GM19239 (cell line): ENCODE measurements around the gene SKAP2.
"Not testable (repeated sequence)": the region's sequence is repeated elsewhere in the genome, so short reads cannot be mapped to it uniquely, and the experiment has no call there.

Source experiments
- DNase-seq: peaks from one replicate; pipeline ENCODE4 v3.0.0; 2011; ENCODE audit warnings: low spot score; ENCODE audit not compliant: insufficient read length
- FAIRE-seq: peaks from 2 replicates; lab custom pipeline; 2011; peaks lifted over from hg19 to GRCh38; lab: Jason Lieb, UNC

SKAP2 gene

GRCh38 chr7:26858241-26858715, 6.1 kb downstream of the SKAP2 start:
- FAIRE-seq = peak; percentile 61
- DNase-seq = no peak

DNA sequence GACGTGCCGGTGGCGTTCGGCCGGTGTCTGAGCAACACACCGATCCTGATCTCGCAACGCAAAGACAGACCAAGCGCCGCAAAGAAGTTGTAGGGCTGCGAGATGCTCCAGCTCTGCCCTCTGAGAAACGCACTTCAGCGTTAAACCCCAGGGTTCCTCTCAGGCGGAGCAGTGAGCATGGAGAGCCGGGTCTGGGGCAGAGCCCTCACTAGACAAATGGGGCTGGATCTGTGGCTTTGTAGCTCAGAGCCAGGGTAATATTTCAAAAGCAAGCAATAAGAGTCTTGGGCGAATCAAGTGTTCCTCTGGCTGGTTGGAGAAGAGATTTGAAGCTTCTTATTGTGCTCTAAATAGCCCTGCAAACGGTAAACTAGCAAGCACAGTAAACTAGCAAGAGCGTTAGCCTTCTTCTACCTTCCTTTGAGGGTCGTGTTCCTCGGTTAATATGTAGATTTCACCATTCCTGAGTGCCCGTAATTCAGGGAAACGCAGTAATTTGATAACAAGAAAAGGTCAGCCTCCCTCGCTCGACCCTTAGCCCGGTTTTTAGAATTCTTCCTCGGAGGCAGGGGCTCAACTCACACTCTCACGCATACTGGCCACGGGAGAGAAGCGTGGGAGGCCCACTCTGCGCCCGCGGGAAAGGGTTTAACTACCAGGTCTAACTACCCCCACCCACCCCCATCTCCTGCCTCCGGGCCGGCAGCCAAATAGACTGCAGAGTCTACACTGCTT, 6.7 kb downstream of the SKAP2 start:
- DNase-seq (no peak), FAIRE-seq (peak; percentile 70)

- no peak for FAIRE-seq
- no peak for DNase-seq
Observed at GRCh38 chr7:26857170-26857505, 7.3 kb downstream of the SKAP2 start.

DNA sequence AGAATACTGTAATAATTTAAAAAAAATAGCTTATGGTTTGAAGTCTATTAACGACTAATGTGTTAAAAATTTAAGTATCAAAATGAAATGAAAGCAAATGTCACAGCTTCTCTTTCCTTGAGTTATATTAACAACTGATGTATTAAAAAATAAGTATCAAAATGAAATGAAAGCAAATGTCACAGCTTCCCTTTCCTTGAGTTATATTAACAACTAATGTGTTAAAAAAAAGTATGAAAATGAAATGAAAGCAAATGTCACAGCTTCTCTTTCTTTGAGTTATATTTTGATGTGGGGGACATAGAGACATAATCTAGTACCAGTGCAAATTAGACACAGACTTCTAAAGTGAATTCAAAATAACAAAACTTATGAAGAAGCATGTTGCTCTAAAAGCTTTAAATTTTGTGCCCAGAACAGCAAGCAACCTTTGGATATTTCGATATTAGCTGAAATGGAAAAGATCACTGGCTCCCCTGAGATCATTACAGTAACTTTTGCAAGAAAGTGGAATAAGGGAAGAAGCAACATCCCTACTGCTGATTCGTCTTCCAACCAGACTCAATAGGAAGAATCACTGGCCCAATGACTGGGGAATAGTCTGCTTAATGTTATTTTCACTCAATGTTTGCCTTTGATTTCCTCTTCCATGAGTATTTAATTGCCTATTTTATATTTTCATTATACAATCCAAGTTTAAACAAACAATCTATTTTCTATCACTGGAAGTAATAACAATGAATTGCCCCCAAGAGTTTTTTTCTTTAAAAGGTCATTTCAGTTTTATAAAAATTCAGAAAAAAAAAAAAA, 8.0 kb downstream of the SKAP2 start:
- FAIRE-seq (peak; percentile 14), DNase-seq (no peak)

DNA sequence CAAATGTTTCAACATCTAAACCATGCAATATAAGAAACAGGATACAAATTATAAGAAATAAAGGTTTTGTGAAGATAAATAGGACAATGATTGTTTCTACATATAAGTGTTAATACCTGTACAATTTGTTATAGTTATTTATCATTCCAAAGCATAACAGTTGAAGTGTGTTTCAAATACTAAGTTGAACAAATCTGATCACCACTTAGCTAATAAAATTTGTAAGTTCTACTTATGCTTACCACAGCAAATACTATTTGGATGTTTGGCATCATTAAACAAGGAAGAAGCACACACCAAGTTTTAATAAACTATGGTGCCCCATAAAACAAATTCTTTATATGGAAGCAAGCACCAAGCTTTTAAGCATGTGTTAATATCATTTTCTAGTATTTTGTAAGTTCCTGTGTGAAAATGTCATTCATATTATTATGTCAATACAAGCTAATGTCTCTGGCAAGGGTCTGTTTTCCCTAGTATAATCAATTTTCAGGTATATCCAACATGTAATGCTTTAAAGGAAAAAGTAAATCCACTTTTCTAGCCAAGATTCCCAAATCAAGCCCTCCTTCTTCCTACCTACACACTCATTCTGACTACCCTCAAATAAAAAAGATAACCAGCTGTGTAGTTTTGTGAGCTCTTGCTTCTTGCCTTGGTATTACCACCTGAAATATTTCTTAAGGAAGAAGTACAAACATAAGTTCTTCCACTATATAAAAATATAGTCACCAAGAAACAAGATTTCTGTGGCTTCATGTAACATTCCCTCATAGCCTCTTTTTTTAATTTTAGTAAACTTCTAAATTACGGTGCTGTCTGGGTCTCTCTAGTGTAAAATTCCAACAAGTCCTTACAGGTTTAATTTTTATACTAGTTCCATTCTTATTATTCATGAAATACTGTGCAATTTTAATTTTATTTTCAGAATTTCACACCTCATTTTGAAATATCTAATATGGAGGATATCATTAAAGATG, 9.2 kb downstream of the SKAP2 start:
- no peak for FAIRE-seq

DNA sequence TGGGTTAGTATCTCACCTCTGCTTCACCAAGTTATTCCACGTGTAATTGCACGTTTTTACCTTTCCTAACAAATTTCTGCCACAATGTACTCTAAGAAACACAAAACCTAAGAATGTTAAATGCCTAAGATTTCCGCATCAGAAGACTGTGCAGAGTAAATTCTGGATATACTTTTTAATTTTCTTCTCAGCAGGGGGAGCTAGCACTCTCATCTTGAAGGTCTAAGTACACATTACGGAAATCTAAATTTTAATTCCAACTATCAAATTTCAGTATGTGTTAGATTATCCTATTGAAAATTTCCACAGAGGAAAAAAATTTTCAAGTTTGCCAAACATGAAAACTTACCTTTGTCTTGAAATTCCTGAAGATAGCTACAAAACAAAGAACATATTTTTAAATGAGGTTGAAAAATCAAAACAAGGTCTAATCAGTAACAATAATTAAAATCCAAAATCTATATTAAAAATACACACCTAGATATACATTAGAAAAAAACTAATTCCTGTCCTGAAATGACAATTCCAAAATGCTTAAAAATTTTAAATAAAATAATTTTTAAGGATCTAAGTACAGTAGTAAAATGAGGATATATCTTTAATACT, 10.5 kb downstream of the SKAP2 start:
- no peak for DNase-seq
- FAIRE-seq = peak; percentile 44

More for the DNA sequence above, 9.2 kb downstream of the SKAP2 start:
- no peak for DNase-seq

- FAIRE-seq (no peak), DNase-seq (no peak)
Observed at GRCh38 chr7:26850193-26850651, 14.2 kb downstream of the SKAP2 start.

DNA sequence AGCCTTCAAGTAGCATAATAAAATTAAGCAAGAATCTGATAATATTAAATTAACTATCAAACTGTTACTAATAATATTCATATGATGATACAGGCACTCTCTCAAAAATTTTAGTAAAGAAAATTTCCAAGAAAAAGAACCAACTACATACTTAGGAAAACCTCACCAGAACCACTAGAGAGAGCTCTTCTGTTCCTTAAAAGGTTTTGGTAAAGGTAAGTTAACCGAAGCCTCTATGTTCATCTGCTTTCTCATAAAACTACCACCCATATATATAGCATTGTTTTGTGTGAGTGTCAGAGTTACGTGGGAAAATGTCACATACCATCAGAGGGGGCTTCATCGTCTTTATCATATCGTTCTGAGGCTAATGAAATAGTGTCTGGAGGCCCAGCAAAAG, 20.7 kb downstream of the SKAP2 start:
- DNase-seq = no peak
- FAIRE-seq = peak; percentile 78

DNA sequence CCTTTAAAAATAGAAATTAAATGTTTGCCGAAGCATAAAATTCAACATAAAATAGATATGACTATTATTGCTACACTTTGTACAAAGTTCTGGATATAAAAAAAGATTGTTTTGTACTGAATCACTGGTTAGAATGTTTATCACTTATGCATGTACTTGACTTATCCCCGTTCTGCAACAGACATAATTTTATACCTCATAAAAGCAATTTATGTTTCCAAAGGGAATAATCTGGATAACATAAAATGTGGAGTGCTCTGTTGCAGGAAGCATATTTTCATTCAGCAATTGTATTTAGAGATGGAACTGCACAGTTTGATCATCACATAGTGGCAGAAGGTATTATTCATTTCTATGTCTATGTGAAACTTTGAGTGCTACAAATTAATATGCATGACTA, 21.5 kb downstream of the SKAP2 start:
- DNase-seq (no peak), FAIRE-seq (no peak)

- no peak for FAIRE-seq
- no peak for DNase-seq
Observed at GRCh38 chr7:26841003-26841739, 23.2 kb downstream of the SKAP2 start.

GRCh38 chr7:26836793-26837192, 27.6 kb downstream of the SKAP2 start:
- FAIRE-seq, DNase-seq: not testable (repeated sequence)

DNA sequence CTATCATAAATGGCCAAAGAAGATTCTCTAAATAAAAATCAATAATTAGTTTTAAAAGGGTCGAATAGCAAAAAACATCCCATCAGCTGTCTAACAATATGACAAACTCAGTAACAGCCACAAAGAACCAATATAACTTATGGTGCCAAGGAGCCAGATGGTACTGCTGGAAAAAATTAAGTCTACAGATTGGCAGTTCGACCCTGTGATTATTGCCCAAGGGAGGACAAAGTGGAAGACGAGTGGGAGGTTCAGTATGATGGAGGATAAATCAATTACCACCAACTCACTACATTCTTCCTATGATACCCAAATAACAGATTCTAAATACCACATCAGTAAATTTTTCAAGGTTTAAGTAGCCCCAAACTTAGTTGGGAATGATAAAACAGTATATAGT, 49.0 kb downstream of the SKAP2 start:
- FAIRE-seq = no peak

DNA sequence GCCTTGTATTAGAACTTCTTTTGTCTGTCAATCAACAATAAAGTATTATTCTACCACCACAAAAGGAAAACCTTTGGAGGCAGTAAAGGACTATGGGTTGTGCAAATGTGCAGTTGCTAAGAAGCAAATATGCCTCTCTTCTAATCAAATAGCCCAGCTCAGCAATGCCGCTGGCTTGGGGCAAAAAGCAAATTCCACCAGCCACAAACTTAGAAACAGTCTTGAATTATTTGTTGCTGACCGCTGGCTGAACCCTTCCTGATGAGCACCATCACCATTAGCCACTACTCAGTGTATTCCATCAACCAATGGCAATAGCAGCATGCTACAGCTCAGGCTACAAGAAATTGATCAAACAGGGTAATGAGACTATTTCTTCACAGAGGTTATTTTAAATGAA, 51.0 kb downstream of the SKAP2 start:
- FAIRE-seq (peak; percentile 66), DNase-seq (no peak)

More for the DNA sequence above, 49.0 kb downstream of the SKAP2 start:
- no peak for DNase-seq

- FAIRE-seq (no peak), DNase-seq (no peak)
Observed at GRCh38 chr7:26794541-26794940, 69.8 kb downstream of the SKAP2 start.

DNA sequence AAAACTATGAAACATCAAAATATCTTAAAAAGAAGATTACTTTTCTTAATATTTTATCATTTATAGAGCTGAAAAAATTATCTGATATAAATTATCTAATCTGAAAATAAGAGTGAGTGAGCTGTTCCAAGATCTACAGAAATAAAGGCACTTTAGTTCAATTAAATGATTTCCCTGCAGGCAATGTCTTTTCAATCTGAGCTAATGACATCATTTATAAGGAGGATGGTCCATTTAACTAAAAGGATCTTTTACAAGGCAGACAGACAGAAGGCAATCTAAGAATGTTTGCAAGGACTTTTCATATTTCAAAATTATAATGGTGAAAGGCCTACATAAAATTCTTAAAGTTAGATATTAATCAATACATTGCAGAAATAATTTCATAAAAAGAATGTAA, 71.8 kb downstream of the SKAP2 start:
- no peak for FAIRE-seq
- no peak for DNase-seq

DNA sequence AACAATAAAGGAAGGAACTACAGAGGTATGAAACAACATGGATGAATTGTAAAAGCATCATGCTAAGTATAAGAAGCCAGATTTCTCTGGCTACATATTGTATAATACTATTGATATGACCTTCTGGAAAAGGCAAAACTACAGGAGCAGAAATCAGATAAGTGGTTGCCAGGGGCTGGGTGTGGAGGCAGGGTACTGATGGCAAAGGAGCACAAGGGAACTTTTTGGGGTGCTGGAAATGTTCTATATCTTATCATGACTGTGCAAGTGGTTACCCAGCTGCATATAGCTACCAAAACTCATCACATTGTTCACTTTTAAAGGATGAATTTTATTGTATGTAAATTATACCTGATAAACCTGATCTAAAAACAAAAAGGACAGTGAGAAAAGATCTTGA, 72.4 kb downstream of the SKAP2 start:
- no peak for FAIRE-seq
- DNase-seq = no peak

GRCh38 chr7:26789481-26790184, 74.8 kb downstream of the SKAP2 start:
- FAIRE-seq = no peak
- no peak for DNase-seq

DNA sequence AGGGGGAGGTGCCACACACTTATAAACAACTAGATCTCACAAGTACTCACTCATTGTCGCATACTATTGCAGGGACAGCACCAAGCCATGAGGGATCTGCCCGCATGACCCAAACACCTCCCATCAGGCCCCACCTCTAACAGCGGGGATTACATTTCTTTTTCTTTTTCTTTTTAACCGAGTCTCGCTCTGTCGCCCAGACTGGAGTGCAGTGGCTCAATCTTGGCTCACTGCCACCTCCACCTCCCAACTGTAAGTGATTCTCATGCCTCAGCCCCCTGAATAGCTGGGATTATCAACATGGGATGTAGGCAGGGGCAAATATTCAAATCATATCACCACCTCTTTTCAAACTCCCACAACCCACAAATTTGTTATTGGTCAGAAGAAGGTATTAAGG, 76.7 kb downstream of the SKAP2 start:
- no peak for FAIRE-seq
- DNase-seq = no peak

DNA sequence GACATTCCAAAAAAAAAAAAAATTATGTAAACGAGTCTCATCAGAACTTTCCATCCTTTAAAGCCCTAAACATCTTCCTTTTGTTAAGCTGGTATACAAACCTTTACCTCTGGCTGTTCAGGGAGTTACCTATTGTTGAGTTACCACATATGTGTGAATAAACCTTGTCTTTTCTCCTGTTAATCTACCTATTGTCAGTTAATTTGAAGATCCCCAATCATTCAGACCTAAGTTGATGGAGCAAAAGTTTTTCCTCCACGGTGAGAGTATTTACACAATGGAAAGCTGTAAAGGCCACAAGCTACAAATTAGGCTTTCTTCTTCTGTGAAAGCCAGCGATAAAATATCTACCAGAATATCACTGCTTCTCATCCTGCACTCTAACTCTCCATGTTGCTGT, 80.3 kb downstream of the SKAP2 start:
- FAIRE-seq (no peak), DNase-seq (no peak)
